NCI-H2196 (cell line): ENCODE measurements around the gene NRBP1.
"Not testable (repeated sequence)": the region's sequence is repeated elsewhere in the genome, so short reads cannot be mapped to it uniquely, and the experiment has no call there.

Source experiments
- DNase-seq: peaks from one replicate; lab custom pipeline; 2025; ENCODE audit not compliant: unreplicated experiment; lab: John Stamatoyannopoulos, UW

Gene NRBP1

GRCh38 chr2:27421660-27422250 is 6.7 kb upstream of the NRBP1 start:
- DNase-seq: no peak

- no peak for DNase-seq
Observed at GRCh38 chr2:27422958-27423357, 5.5 kb upstream of the NRBP1 start.

- DNase-seq: not testable (repeated sequence)
Observed at GRCh38 chr2:27425039-27425438, 3.4 kb upstream of the NRBP1 start.

- no peak for DNase-seq
Observed at GRCh38 chr2:27427863-27428212, 593 bp upstream of the NRBP1 start.

- peak; percentile 76 for DNase-seq
Observed at GRCh38 chr2:27428978-27429541, 629 bp downstream of the NRBP1 start.

DNA sequence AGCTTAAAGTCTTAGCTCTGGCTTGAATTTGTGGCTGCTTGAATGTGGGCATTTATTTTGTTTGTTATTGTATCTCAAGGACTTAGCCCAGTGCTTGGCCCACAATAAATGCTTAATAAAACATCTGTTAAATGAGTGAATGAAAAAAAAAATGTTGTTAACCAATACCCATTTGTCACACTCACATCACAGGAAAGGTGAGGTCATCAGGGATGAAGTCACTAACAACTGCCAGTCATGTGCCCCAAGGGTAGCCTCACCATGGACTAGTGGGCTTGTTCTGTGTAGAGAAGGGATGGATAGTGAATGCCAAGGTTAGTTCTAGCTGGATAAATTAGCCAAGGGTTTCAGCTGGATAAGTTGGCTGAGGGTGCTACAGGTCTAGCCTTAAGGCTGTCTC is 3.0 kb downstream of the NRBP1 start:
- DNase-seq: no peak

GRCh38 chr2:27435628-27436027 is 7.2 kb downstream of the NRBP1 start:
- DNase-seq: no peak

DNA sequence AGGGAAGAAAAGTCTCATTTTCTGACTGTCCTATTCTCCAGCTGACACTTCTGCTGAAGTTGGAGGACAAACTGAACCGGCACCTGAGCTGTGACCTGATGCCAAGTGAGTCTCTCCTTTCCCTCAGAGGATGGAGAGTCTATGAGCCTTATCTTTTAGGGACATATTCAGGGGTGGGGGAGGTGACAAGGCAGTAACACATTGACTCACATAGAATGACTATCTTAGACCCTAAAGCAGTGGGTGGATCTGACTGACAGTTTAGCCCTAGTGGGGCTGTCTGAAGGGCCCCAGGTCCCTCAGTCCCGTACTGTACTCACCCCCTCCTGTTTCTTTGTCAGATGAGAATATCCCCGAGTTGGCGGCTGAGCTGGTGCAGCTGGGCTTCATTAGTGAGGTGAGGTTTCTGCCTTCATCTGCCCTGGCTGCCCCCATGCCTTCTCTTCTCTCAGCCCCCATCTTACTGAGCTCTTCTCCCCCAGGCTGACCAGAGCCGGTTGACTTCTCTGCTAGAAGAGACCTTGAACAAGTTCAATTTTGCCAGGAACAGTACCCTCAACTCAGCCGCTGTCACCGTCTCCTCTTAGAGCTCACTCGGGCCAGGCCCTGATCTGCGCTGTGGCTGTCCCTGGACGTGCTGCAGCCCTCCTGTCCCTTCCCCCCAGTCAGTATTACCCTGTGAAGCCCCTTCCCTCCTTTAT is 12.9 kb downstream of the NRBP1 start:
- no peak for DNase-seq

DNA sequence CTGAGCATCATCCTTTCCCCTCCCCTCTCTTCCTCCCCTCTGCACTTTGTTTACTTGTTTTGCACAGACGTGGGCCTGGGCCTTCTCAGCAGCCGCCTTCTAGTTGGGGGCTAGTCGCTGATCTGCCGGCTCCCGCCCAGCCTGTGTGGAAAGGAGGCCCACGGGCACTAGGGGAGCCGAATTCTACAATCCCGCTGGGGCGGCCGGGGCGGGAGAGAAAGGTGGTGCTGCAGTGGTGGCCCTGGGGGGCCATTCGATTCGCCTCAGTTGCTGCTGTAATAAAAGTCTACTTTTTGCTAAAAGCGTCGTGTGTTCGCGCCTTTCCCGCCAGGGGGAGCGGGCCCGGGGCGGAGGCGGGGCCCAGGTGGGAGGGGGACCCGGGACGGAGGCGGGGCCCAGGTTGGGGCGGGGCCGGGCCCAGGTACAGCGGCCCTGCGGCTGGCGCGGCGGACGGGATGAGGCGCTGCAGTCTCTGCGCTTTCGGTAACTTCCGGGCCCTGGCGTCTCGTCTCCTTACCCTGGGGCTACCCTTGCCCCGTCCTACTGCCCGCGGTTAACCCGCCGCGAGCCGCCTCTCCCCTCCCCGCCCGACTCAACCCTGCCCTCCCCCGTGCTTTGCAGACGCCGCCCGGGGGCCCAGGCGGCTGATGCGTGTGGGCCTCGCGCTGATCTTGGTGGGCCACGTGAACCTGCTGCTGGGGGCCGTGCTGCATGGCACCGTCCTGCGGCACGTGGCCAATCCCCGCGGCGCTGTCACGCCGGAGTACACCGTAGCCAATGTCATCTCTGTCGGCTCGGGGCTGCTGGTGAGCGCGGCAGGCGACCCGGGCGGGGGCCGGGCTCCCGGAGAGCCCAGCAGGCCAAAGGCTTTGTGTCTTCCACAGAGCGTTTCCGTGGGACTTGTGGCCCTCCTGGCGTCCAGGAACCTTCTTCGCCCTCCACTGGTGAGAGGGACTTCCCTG is 13.8 kb downstream of the NRBP1 start, which contains the start of gene KRTCAP3:
KRTCAP3 (plus strand) TSS at position 424 of the 962 bp plus-strand sequence; CDS start at position 456, 32 bp downstream.
- DNase-seq: peak; percentile 87

DNA sequence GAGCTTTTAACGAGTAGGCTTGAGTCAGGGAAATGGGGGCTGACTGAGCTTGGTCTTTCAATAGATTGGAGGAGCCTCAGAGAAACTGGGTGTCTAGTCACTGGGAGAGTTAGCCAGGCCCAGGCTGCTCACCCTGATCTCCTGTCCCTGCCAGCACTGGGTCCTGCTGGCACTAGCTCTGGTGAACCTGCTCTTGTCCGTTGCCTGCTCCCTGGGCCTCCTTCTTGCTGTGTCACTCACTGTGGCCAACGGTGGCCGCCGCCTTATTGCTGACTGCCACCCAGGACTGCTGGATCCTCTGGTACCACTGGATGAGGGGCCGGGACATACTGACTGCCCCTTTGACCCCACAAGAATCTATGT is 14.5 kb downstream of the NRBP1 start:
- no peak for DNase-seq

DNA sequence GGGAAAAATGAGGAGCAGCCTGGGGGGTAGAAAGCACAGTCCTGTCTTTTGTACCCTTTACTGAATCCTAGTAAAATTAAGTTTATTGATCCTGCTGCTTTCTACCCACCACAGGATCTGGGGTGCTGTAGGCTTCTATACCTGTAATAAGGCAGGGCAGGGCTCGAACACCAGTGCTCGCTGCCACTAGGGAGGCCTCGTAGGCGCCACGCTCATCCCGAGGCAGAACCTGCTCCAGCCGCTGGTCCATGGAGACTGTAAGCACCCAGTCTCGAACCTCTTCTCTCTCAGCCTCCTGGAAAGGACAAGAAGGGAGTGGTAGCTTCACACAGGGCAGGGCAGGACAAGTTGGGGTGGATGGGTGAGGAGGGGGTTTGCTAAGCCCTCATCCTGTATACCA is 16.7 kb downstream of the NRBP1 start:
- no peak for DNase-seq

- no peak for DNase-seq
Observed at GRCh38 chr2:27445615-27446014, 17.2 kb downstream of the NRBP1 start.

DNA sequence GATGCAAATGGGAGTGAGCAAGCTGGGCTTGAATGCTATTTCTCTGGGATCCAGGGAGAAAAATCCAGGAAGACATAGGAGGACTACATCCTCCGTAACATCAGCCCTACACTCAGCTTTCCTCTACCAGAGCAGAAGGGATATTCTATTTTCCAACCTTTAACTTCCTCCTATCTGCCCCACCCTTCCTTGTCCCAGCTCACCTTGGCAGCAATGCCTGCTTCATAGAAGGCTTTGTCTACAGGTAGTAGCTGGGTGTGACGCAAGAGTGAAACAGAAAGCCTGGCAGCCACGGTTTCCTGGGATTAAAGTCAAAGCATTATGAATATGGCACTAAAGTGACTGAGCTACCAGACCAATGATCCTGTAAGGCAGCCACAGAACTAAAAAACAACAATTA is 17.6 kb downstream of the NRBP1 start:
- DNase-seq: peak; percentile 71

- no peak for DNase-seq
Observed at GRCh38 chr2:27448381-27448780, 19.9 kb downstream of the NRBP1 start.

- DNase-seq: no peak
Observed at GRCh38 chr2:27451095-27451494, 22.7 kb downstream of the NRBP1 start.

DNA sequence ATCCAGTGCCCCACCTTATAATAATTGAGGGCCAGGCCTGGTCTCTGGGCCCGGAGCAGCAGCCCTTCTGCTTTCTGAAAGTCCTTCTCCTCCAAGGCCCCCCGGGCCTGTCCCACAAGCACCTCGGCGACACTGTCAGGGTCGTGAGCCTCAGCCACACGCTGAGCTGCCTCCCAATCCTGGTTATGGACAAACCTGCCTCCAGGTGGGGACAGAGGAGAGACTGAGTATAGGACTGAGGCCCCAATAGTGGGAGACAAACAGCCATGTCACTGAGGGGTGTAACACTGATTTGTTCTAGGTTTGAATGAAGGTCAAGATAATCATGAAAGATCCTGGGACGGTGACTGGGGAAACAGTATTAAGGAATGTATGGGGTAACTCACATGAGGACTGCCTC is 25.5 kb downstream of the NRBP1 start:
- no peak for DNase-seq

DNA sequence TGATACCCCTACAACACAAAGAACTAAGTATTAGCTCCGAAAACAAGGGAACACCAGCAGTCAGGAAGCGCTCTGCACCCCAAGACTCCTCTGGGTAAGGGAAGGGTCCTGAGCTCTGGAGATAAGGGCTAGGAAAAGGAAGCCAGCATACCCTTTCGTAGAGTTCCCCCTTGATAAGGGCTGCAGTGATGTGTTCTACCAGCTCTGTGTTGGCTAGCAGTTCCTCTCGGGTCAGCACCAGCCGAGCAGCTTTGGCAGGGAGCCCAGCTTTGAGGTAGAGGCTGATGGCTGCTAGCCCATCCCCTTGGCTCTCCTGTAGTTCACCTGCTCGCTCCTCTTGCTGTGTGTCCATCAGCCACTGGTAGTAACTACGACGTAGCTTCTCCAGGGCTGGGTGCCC is 32.7 kb downstream of the NRBP1 start:
- DNase-seq: peak; percentile 80

DNA sequence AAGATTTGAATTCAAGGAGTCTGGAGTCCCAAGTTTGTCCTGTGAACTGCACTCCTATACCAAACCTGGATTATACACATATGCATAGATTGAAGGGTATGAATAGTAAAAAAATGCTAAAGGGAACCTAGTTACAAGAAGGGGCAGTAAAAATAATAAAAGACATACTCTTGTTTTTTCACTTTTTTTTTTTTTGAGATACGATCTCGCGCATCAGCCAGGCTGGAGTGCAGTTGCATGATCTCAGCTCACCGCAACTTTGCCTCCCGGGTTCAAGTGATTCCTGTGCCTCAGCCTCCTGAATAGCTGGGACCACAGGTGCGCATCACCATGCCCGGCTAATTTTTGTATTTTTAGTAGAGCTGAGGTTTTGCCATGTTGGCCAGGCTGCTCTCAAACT is 36.0 kb downstream of the NRBP1 start:
- no peak for DNase-seq

DNA sequence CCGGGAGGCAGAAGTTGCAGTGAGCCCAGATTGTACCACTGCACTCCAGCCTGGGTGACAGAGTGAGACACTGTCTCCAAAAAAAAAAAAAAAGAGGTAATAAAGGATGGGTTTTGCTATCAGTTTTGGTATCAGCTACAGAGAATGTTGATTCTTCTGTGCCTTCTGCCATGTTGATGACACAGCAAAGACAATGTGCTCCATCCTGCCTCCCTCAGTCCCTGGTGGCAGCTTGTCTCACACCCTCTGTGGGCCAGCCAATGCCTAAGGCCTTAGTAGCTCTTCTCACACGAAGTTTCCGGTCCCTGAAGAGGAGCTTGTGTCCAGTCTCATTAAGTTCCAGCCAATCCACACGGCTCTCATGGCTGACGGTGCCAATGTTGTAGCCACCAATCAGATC is 43.5 kb downstream of the NRBP1 start:
- DNase-seq: no peak

DNA sequence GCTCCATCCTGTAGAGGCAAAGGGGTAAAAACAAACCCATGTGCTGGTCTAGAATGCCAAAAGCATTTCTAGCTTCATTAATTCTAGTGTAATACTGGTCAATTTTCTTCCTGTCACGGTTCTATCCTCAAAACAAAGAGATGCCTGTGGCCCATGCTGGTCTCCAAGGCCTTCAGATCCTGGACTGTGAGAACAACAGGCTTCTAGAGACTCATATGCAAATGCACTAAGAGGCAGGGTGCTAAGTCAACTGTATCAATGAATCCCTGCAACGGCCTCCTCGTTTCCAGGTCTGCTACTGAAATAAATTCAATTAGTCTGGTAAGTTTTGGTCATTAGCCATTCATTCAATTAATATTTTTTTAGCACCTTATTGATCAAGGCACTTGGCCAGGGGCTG is 57.1 kb downstream of the NRBP1 start:
- no peak for DNase-seq

DNA sequence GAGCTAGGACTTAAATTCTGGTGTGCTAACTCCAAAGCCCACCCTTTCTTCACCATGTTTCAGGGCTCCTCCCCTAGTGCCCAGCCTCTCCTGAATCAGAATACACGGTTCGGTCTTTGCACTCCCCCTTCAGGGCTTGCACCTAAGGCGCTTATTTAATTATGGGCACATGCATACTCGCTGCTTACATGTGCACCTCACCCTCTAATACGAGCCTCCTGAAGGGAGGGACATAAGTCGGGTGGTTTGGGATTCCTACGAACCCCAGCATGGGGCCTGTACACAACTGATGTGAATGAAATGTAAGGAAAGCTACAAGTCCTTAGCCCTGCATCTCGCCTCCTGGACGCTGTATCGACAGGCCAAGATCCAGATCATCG is 60.7 kb downstream of the NRBP1 start:
- peak; percentile 43 for DNase-seq
